ENCODE measurements around the gene PDE2A.

DNA sequence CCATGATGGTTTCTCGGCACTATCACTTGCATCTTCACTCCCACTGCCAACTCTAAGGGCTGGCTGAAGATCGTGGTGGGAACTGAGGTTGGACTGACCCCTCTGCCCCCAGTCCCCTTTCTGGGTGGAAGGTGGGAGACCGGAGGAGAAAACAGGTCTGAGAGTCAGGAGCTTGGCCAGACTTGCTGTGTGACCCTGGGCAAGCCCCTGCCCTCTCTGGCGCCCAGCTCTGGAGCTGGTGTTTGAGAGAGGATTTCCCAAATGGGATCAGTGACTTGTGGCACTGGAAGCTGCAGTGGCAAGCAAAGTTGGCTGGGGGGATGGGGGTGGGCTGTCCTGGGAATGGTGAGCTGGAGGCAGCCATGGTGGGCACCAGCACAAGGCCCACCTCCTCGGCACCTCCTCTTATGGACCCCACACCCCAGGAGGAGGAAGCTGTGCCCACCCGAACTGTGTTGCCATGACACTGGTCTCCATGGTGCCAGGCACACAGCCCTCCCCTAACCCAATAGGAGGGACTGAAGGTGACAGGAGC is 6.5 kb upstream of the PDE2A start:
- TF ChIP-seq, protein P1, sequence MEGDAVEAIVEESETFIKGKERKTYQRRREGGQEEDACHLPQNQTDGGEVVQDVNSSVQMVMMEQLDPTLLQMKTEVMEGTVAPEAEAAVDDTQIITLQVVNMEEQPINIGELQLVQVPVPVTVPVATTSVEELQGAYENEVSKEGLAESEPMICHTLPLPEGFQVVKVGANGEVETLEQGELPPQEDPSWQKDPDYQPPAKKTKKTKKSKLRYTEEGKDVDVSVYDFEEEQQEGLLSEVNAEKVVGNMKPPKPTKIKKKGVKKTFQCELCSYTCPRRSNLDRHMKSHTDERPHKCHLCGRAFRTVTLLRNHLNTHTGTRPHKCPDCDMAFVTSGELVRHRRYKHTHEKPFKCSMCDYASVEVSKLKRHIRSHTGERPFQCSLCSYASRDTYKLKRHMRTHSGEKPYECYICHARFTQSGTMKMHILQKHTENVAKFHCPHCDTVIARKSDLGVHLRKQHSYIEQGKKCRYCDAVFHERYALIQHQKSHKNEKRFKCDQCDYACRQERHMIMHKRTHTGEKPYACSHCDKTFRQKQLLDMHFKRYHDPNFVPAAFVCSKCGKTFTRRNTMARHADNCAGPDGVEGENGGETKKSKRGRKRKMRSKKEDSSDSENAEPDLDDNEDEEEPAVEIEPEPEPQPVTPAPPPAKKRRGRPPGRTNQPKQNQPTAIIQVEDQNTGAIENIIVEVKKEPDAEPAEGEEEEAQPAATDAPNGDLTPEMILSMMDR (conservative IDR thresholded peaks at IDR 0.05; ENCODE audit: low read depth, low read length): no peak
- TF ChIP-seq EZH2 (IDR thresholded peaks at IDR 0.05; ENCODE audit: borderline replicate concordance, low read depth, low read length, poor library complexity, severe bottlenecking): no peak
